Kidney (tissue), 14 donors: ENCODE results near the gene KCNAB1. TPM values are rescaled to one million over a fixed set of nuclear protein-coding genes. Genes with fewer than 3 reads are reported as not detected.

Experiments
- DNase-seq, 5 donors: peaks; one replicate each; pipeline ENCODE4 v3.0.0-alpha.2; 2013 to 2020
- FAIRE-seq: peaks from 2 replicates; lab custom pipeline; 2012; peaks lifted over from hg19 to GRCh38; lab: Jason Lieb, UNC
- H3K27ac ChIP-seq, 2 donors: one replicate each; pipeline ENCODE4 v1.7.0; 2013; ENCODE audit warnings: low read depth in 2 of 2, low read length in 2 of 2, inconsistent platforms in 1 of 2
- H3K27me3 ChIP-seq: one replicate; pipeline ENCODE4 v1.7.1; 2013; ENCODE audit warnings: low read length, inconsistent platforms; ENCODE audit not compliant: control insufficient read depth, insufficient read depth
- H3K36me3 ChIP-seq, 3 donors: one replicate each; pipeline versions ENCODE4 v1.7.0 to v1.7.1; 2013; ENCODE audit warnings: low read length in 3 of 3, control low read depth in 1 of 3, inconsistent platforms in 1 of 3; ENCODE audit not compliant: insufficient read depth in 3 of 3, control insufficient read depth in 2 of 3
- H3K4me1 ChIP-seq, 3 donors: one replicate each; pipeline versions ENCODE4 v1.7.0 to v1.7.1; 2013; ENCODE audit warnings: low read length in 3 of 3, inconsistent platforms in 1 of 3, low read depth in 1 of 3; ENCODE audit not compliant: control insufficient read depth in 2 of 3, insufficient read depth in 2 of 3
- H3K4me3 ChIP-seq, 3 donors: one replicate each; pipeline versions ENCODE4 v1.7.0 to v1.8.1; 2013; ENCODE audit warnings: low read length in 3 of 3, control low read depth in 1 of 3, inconsistent platforms in 1 of 3
- H3K9ac ChIP-seq, 3 donors: one replicate each; pipeline versions ENCODE4 v1.7.0 to v1.7.1; 2013; ENCODE audit warnings: low read length in 3 of 3, control low read depth in 1 of 3, inconsistent platforms in 1 of 3
- H3K9me3 ChIP-seq, 3 donors: one replicate each; pipeline versions ENCODE4 v1.7.0 to v1.7.1; 2013; ENCODE audit warnings: low read length in 3 of 3, control low read depth in 1 of 3, inconsistent platforms in 1 of 3; ENCODE audit not compliant: control insufficient read depth in 2 of 3, insufficient read depth in 1 of 3
- CTCF ChIP-seq: IDR thresholded peaks from 3 replicates; pipeline ENCODE4 v1.5.1; 2012; ENCODE audit warnings: mild to moderate bottlenecking, moderate library complexity, borderline replicate concordance; ENCODE audit not compliant: insufficient read depth; ENCODE audit errors: extremely low read depth
- intact Hi-C: fragments of 100-400 bp; cut with DNase I; formaldehyde crosslinking; loops from one replicate; pipeline ENCODE4 v1.11.1; 2022
- polyA plus RNA-seq: library from polyadenylated mRNA; stranded (reverse); fragments of 350-450 nt; fragmentation: Illumina TruSeq; extraction: RNeasy Lipid Tissue Mini Kit (QIAGEN cat#74804); gene quantifications from one replicate; pipeline ENCODE4 v1.2.3, GENCODE V29; 2014; ENCODE audit warnings: low read depth, low replicate concordance; ENCODE audit not compliant: insufficient read depth
- total RNA-seq: library from RNA; stranded (reverse); fragmentation: NEBNext Ultra II Directional; extraction: Animal tissue kit (Norgen Biotek cat#: 25700); gene quantifications from one replicate; pipeline ENCODE4 v1.2.1, GENCODE V29; 2021
- donor health status: control.
- donor health status: control.
- donor health status: control.
- donor health status: control.
- donor health status: control.
- donor health status: DM: yes; HTN: yes; CAD: no.
- donor health status: Normal renal cell carcinoma (clear cell type).

Gene KCNAB1
- total and polyA plus RNA-seq, 2 donors from 2014 or later = 1.7 to 6.6 TPM

GRCh38 chr3:156334841-156335545, 214.6 kb downstream of the KCNAB1 start:
- Histone ChIP-seq H3K27me3 (no peaks in the 10 kb centered on the region), H3K36me3 (no peaks in the 10 kb centered on the region), H3K4me3 (no peak overlapping the region), H3K27ac (no peak overlapping the region), H3K9ac (no peak overlapping the region), H3K4me1 (no peaks in the 10 kb centered on the region), H3K9me3 (no peaks in the 10 kb centered on the region)
- intact Hi-C loops = no loop called here
- TF ChIP-seq CTCF = no peak
- FAIRE-seq (no peak), DNase-seq (no peak)

- Histone ChIP-seq H3K27ac (no peak overlapping the region), H3K9me3 (no peaks in the 10 kb centered on the region), H3K9ac (no peak overlapping the region), H3K4me1 (no peaks in the 10 kb centered on the region), H3K4me3 (no peak overlapping the region), H3K27me3 (no peaks in the 10 kb centered on the region), H3K36me3 (no peaks in the 10 kb centered on the region)
- no peak for TF ChIP-seq CTCF
- DNase-seq = no peak
- intact Hi-C loops = no loop called here
- FAIRE-seq = no peak
Observed at GRCh38 chr3:156339491-156339890, 219.1 kb downstream of the KCNAB1 start.

- DNase-seq (no peak), FAIRE-seq (no peak)
- no peak overlapping the region for H3K27ac ChIP-seq
- no peak for TF ChIP-seq CTCF
- no peaks in the 10 kb centered on the region for H3K4me1 ChIP-seq
- no peaks in the 10 kb centered on the region for H3K9me3 ChIP-seq
- H3K27me3 ChIP-seq = no peaks in the 10 kb centered on the region
- H3K9ac ChIP-seq = no peak overlapping the region
- no peaks in the 10 kb centered on the region for H3K36me3 ChIP-seq
- no peak overlapping the region for H3K4me3 ChIP-seq
- intact Hi-C loops = no loop called here
Observed at GRCh38 chr3:156341332-156341731, 221.0 kb downstream of the KCNAB1 start.

- no peaks in the 10 kb centered on the region for H3K36me3 ChIP-seq
- no peaks in the 10 kb centered on the region for H3K9me3 ChIP-seq
- intact Hi-C loops = no loop called here
- no peak overlapping the region for H3K4me3 ChIP-seq
- H3K4me1 ChIP-seq = no peaks in the 10 kb centered on the region
- H3K27ac ChIP-seq = no peak overlapping the region
- no peak for DNase-seq
- H3K9ac ChIP-seq = no peak overlapping the region
- no peak for FAIRE-seq
- no peaks in the 10 kb centered on the region for H3K27me3 ChIP-seq
- no peak for TF ChIP-seq CTCF
Observed at GRCh38 chr3:156341831-156342416, 221.5 kb downstream of the KCNAB1 start.
